ENCODE data around the gene ZNF302. TPM values are rescaled to one million over a fixed set of nuclear protein-coding genes. Genes with fewer than 3 reads are reported as not detected.

ZNF302 gene
- total RNA-seq, 1 experiment from 2014 or later, result 26.4 TPM

- intact Hi-C loops (cut with micrococcal nuclease; ENCODE audit: unreplicated experiment), result no loop called here
- TF ChIP-seq POLR2AphosphoS5 (IDR thresholded peaks at IDR 0.05; ENCODE audit: low read depth, low read length) (no peak), REST (IDR thresholded peaks at IDR 0.05; ENCODE audit: insufficient read depth in 1 of 2, low read depth in 2 of 2, low read length in 1 of 2) (no peak), CTCF (IDR thresholded peaks at IDR 0.05) (no peak), TCF7L2 (IDR thresholded peaks at IDR 0.05; ENCODE audit: low read depth, low read length) (no peak), SIN3A (IDR thresholded peaks at IDR 0.05; ENCODE audit: borderline replicate concordance, insufficient read depth, low read depth, low read length) (no peak)
- ATAC-seq (no peak), DNase-seq (ENCODE audit: low read depth, low spot score) (no peak)
- Histone ChIP-seq H3K9me3 (ENCODE audit: control insufficient read depth, insufficient read depth, low read depth, low read length) (peaks cover 3% of the 10 kb centered on the region; the same call in 1 of the 2 replicates), H3K27me3 (ENCODE audit: control insufficient read depth, insufficient read depth, low read length) (no peaks in the 10 kb centered on the region), H3K36me3 (ENCODE audit: control insufficient read depth, insufficient read depth, low read length) (no peaks in the 10 kb centered on the region), H3K4me1 (ENCODE audit: control insufficient read depth, insufficient read depth, low read length) (no peaks in the 10 kb centered on the region), H3K27ac (ENCODE audit: low read length) (no peak overlapping the region), H3K4me3 (ENCODE audit: low read depth in 2 of 2, low read length in 2 of 2) (no peak overlapping the region)
- TSS peak; percentile 52 for BruUV-seq (replicated peaks)
- CTCF ChIA-PET, result no interaction called here
- in situ Hi-C loops (cut with HindIII; ENCODE audit: low pct_unique_long_range_greater_than_20kb, low sequenced_read_pairs), result no loop called here
- POLR2A ChIA-PET, result no interaction called here
Measured at GRCh38 chr19:34649886-34650543, 27.5 kb upstream of the ZNF302 start.

GRCh38 chr19:34651747-34652146 lies 25.7 kb upstream of the ZNF302 start:
- Histone ChIP-seq H3K27me3 (ENCODE audit: control insufficient read depth, insufficient read depth, low read length) (no peaks in the 10 kb centered on the region), H3K4me1 (ENCODE audit: control insufficient read depth, insufficient read depth, low read length) (no peaks in the 10 kb centered on the region), H3K27ac (ENCODE audit: low read length) (no peak overlapping the region), H3K36me3 (ENCODE audit: control insufficient read depth, insufficient read depth, low read length) (no peaks in the 10 kb centered on the region), H3K9me3 (ENCODE audit: control insufficient read depth, insufficient read depth, low read depth, low read length) (peaks cover 3% of the 10 kb centered on the region; the same call in 1 of the 2 replicates), H3K4me3 (ENCODE audit: low read depth in 2 of 2, low read length in 2 of 2) (no peak overlapping the region)
- ChIA-PET CTCF (no interaction called here), POLR2A (no interaction called here)
- in situ Hi-C loops (cut with HindIII; ENCODE audit: low pct_unique_long_range_greater_than_20kb, low sequenced_read_pairs) (no loop called here), intact Hi-C loops (cut with micrococcal nuclease; ENCODE audit: unreplicated experiment) (no loop called here)
- DNase-seq (ENCODE audit: low read depth, low spot score) (no peak), ATAC-seq (no peak)
- no TSS peak for BruUV-seq (replicated peaks)
- TF ChIP-seq POLR2AphosphoS5 (IDR thresholded peaks at IDR 0.05; ENCODE audit: low read depth, low read length), result no peak
- TF ChIP-seq CTCF (IDR thresholded peaks at IDR 0.05), result no peak
- TF ChIP-seq SIN3A (IDR thresholded peaks at IDR 0.05; ENCODE audit: borderline replicate concordance, insufficient read depth, low read depth, low read length), result no peak
- no peak for TF ChIP-seq REST (IDR thresholded peaks at IDR 0.05; ENCODE audit: insufficient read depth in 1 of 2, low read depth in 2 of 2, low read length in 1 of 2)
- TF ChIP-seq TCF7L2 (IDR thresholded peaks at IDR 0.05; ENCODE audit: low read depth, low read length), result no peak

All from Panc1 (cell line).